ENCODE data around the gene RALGPS1.

Gene RALGPS1

DNA sequence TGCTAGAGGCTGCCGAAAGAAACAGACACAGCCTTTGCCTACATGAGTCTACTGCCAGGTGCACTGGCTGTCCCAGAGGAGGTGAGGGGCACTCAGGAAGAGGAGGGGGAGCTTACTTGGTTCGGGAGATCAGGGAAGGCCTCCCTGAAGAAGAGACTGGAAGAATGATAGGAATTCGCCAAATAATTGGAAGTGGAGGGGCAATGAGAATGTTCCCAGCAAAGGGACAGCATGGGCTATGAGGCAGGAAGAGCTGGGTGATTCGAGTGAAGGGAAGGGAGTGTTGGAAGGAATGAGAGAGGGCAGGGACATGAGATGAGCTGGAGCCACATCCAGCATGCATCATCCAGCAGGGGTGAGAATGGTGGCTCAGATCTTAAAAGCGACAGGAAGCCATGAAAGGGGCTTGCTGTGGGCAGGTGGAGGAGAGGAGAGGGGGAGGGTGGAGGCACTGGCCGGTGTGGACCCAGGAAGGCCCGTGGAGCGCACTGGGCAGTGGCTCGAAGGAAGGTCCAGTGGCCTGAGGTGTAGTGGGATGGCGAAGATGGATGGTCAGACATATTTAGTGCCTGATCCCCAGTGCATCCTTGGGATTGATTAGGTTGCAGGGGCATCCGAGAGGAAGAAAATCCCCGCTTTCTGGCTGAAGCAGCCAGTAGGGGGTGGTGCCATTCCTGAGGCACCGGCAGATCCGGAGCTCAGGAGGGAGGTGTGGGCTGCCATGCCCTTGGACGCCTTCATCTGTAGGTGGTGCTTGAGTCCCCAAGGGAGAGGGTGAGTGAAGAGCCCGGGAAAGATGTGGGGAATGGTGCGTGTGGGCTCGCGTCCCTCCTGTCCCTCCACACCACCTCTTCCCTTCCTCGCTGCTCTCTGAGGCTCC lies 296.5 kb downstream of the RALGPS1 start:
- in situ Hi-C loops (cut with HindIII; ENCODE audit: low sequenced_read_pairs): no loop called here

DNA sequence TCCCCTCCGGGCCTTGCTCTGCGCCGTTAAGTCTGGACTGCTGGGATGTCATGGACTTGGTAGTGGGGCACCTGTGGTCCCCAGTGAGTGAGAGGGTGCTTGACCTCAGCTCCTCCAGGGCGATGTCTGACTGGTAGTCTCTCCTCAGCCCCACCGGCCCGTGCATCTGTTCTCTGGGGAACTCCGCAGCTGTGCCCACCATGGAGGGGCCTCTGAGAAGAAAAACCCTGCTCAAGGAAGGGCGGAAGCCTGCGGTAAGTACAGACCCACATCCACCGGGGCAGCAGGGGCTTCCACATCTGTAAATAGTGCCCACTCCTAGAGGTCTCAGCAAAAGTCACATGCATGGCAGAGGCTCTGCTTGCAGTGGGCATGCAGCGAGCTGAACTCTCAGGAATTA lies 297.4 kb downstream of the RALGPS1 start:
- in situ Hi-C loops (cut with HindIII; ENCODE audit: low sequenced_read_pairs): no loop called here

DNA sequence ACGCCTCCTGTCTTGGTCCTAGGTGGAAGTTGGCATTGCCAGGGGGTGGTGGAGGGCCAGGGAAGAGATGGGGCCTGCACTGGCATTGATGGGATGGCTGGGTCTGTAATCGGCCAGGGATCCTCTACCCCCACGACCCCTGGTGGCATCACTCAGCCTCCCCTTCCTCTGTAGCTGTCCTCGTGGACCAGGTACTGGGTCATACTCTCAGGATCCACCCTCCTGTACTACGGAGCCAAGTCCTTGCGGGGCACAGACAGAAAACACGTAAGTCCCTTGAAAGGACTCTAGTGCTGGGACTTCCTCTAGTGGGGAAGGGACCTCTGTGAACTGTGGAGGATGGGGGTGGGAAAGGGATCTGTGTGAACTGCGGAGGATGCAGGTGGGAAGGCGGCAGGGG lies 297.9 kb downstream of the RALGPS1 start:
- in situ Hi-C loops (cut with HindIII; ENCODE audit: low sequenced_read_pairs): no loop called here

DNA sequence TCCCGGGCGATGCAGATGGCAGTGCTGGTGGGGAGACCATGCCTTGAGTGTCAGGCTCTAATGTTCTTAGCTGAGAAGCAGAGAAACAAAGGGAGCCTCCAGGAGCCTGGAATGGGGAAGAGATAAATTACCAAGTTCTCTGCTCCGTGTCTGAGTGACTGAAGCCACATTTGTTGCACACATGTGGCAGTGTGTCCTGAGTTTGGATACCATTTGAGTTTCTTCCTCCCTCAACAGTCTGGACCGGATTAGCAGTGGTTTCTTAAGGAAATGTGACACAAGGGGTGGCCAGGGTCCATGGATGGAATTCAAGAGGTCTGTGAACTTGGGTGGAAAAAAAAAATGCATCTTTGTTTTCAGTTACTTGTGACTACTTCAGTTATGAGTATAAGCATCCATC lies 299.3 kb downstream of the RALGPS1 start:
- in situ Hi-C loops (cut with HindIII; ENCODE audit: low sequenced_read_pairs): no loop called here

DNA sequence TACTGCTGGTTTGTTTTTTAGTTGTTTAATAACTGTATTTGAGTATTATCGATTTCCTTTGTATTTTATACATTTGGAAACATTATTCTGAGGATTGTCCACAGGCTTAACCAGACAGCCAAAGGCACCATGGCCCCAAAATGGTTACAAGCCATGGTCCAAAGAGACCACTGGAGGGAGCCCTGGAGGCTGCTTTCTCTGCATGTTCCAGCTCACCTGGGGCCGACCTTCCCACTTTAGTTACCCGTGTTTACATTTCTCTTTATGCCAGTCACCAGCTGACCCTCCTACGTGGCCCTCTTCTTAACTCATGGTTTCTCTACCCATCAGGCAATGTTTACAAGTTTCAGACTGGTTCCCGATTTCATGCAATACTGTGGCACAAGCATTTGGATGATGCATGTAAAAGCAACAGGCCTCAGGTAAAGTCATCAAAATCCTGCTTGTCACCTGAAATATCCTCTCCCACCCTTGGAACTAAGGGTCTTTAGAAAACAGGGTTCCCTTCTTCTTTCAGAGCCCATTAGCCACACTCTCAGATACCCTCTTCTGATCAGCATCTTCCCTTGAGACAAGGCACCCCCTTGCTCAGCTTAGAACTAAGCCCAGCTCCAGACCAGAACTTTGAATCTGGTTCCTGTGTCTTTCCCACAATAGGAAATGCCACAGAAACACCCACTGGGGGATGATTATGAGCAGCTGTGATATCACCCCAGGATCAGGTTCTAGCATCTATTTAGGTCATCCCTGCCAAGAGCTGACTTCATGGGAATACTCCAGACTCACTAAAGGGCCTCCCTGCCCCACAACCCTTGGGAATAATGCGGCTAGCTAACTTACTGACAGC lies 300.1 kb downstream of the RALGPS1 start:
- in situ Hi-C loops (cut with HindIII; ENCODE audit: low sequenced_read_pairs): no loop called here

DNA sequence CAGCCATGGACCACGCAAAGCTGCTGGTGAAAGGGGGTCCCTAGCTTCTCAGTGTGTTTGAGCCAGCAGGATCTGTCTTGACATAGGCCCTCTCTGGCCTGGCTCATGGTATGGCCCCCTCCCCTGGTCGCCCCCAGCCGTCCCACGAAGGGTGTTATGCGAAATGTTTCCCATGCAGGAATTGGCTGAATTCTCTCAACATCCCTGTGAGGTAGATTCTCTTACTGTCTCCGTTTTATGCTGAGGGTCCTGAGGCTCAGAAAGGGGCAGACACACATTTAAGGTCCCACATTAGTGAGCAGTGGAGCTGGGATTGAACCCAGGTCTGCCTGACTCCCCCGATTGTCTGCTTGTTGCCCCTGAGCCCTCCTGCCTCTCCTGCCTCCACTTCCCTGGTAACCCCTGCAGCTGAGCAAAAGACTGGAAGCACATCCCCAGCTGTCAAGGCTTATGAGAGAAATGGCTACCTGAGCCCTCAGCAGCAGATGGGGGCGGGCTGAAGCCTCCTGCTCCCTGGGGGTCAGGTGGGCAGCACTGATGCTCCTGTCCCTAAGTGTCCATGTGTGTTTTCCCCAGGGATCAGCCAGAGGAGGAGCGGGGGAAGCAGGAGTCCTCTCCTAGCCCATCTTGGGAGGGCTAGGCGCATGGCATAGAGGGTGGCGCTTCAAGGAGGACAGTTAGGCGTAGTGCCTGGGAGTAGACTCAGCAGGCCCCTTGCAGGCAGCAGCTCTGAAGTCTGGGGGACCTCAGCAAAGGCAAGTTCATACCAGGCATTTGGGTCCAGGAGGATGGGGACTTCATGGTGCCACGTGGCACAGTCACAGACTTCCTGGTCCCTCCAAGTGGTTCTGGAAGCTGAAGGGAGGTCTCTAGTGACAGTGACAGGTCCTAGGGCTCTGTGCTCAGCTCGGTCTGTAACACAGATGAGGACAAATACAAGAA lies 301.0 kb downstream of the RALGPS1 start:
- in situ Hi-C loops (cut with HindIII; ENCODE audit: low sequenced_read_pairs): no loop called here

DNA sequence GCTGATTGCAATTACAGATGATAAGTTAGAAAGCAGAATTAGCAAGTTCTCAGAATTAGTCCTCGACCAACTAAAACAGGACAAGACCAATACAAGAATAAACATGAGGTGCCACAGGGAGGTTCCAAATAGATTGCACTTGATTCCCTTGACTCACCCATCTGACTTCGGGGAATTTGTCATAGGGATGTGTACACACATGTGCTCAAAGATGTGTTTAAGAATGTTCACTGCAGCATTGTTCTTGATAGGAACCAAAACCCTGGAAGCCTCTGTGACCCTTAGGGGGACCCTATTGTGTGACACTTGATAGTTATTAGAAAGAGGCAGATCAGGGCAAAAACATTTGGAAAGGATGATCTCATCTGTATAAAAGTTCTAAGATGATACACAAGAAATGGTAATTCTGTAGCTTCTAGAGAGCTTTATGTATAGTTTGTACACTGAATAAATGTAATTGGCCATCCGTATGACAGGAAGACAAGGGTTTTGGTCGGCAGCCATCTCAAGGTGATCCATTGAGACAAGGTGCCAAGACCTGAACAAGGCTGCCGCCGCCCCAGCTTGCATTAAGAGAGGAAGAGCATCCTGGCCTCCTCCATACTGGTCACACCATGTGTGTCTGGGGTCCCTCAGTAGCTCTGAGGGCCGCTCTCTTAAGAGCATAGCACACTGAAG lies 301.8 kb downstream of the RALGPS1 start:
- in situ Hi-C loops (cut with HindIII; ENCODE audit: low sequenced_read_pairs): no loop called here

DNA sequence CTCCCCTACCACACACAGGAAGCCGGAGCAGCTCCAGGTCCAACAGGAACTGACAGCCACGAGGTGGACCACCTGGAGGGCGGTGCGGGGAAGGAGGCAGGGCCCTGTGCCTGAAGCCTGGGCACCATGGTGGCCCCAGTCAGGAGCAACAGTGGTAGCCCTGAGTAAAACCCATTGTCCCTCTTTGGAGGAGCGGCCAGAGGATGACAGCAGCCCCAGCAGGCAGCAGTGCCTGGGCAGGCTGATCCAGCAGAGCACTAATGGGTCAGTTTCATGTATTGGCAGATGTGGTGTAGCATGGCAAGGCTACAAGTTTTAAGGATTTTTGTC lies 302.3 kb downstream of the RALGPS1 start:
- in situ Hi-C loops (cut with HindIII; ENCODE audit: low sequenced_read_pairs): no loop called here

DNA sequence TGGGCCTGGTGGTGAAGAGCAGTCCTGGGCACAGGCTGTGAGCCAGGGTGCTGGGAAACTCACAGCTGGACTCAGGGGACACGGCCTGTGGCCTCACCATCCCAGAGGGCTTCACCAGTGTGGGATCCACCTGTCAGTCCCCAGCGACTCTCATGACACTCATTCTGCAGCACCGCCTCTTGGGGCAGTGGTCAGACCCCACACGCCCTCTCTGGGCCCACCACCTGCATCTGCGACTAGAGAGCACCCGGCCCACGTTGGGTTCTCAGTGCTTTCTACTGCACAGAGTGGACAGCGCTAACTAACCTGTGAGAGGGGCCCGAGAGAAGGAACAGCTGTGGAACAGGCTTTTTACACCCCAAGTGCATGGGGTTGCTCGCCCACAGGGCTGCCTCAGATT lies 304.2 kb downstream of the RALGPS1 start:
- in situ Hi-C loops (cut with HindIII; ENCODE audit: low sequenced_read_pairs): no loop called here

DNA sequence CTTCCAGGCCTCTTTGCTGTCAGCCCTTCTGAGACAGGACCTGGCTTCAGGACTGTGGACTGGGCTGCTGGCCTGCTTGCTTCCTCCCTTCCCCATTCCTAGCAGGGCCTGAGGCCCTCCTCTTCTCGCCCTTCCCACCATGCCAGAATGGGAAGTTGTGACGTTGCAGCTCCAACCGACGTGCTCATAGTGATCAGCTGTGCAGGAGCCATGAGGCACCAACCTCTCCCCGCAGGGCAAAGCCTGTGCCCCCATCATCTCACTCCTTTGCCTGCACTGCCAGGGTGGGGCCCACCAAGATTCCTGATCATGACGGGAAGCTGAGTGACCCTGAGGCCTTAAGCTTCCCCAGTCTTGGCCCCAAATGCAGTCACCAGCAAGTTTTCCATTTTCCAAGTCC lies 304.9 kb downstream of the RALGPS1 start:
- in situ Hi-C loops (cut with HindIII; ENCODE audit: low sequenced_read_pairs): no loop called here

DNA sequence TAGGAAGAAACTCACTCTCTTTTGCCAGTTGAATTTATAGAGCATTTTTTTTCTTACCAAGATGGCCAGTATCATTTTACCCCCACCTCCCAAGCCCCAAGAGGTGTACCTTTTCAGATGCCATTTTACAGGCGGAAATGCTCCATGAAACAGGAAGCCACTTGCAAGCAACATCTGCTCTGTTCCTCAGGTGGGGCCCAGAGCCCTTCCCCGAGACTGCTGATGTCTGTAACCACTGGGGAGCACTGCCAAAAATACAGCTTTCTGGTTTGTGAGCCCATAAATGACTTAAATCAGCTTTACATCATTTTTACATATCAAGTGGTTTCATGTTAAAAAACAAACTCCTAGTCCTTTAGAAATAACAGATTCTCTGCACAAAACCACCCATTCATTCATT lies 307.1 kb downstream of the RALGPS1 start:
- in situ Hi-C loops (cut with HindIII; ENCODE audit: low sequenced_read_pairs): no loop called here

DNA sequence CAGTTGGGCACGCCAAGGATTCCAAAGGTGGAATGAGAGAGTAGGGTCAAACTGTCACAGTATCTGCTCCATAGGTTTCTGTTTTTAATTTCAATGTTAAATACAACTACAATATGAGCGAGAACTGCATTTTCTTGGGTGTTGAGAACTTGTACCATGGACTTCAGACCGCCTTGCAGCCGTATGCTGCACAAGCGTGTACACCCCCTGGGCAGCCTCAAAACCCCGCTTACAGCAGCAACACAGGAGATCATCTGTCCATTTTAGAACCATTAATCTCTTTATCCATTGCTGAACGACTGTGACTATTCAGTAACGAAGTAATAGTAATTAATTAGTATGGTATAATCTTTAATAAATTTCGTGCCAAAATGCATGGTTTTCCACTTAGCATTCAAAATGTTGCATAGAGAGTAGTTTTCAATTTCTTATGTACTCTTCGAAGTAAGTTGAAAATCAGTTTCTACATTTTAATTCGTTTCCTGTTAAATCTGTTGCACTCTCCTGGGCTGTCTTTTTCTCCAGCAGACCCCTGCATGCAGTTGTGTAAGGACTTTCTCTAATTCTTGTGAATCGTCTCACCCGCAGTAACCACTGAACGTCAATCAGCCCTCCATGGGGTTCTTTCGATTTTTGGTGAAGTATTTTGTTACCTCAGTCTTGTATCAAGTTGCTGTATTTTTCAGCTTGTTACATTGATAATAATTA lies 308.0 kb downstream of the RALGPS1 start:
- in situ Hi-C loops (cut with HindIII; ENCODE audit: low sequenced_read_pairs): no loop called here

DNA sequence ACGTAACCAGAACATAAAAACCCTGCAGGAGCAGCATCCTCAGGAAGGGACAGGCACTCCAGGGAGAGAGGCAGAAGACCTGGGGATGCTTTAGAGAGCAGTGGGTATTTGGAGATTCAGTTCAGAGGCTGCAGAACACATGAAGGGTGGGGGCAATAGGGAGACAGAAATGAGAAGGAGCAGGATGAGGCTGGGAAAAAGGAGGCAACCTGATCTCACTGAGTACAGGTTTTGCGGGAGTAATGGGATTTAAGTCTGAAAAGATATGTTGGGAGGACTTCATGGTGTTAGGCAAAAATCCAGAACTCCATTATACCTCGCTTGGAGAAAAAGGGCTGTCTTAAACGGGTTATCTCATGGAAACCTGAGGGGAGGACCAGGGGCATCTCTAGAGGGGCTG lies 308.7 kb downstream of the RALGPS1 start:
- in situ Hi-C loops (cut with HindIII; ENCODE audit: low sequenced_read_pairs): no loop called here

DNA sequence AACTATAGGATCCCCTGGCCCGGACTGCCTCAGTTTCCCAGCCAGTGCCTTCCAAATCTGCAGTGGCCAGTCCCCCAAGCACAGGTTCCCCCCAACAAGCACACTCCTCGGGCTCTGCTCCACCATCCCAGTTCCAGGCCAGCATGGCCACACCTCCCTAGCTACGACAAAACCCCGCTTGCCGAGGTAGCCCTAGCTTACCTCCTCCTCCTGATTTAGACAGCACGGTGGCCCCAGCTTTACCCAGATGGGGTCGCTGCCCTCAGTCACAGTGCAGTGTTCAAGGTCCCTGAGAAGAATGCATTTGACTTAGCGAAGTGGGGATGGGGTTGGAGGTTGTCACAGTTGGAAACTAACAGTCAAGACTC lies 309.2 kb downstream of the RALGPS1 start:
- in situ Hi-C loops (cut with HindIII; ENCODE audit: low sequenced_read_pairs): no loop called here

DNA sequence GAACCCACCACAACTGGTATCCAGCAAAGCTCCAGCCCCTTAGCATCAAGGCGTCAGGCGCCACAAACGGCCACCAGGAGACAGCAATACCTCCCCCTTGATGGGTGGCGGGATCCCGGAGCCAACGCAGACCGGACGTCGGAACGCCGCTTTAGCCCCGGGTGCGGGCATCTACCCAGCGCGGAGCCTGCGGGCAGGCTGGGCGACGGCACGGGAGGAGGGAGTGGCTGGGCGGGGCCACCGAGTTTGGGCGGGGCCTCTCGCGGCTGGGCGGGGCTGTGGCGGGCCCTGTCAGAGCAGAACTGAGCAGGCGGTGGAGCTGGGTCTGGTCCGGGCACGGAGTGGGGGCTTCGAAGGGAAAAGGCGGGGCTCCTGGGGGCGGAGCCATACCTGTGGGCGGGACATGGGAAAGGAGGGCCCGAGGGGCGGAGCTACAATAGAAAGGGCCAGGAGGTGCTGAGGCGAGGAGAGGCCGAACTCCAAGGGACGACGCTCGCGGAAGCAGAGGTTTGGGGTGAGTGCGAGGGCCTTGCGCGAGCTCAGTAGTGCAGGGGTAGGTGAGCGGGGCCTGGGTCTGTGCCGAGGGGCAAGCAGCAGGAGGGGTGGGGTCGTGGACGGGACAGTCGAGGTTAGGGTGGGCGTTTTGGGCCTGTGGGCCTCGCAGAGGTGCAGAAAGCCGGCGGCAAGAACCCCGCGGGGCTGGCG lies 309.7 kb downstream of the RALGPS1 start:
- in situ Hi-C loops (cut with HindIII; ENCODE audit: low sequenced_read_pairs): no loop called here

DNA sequence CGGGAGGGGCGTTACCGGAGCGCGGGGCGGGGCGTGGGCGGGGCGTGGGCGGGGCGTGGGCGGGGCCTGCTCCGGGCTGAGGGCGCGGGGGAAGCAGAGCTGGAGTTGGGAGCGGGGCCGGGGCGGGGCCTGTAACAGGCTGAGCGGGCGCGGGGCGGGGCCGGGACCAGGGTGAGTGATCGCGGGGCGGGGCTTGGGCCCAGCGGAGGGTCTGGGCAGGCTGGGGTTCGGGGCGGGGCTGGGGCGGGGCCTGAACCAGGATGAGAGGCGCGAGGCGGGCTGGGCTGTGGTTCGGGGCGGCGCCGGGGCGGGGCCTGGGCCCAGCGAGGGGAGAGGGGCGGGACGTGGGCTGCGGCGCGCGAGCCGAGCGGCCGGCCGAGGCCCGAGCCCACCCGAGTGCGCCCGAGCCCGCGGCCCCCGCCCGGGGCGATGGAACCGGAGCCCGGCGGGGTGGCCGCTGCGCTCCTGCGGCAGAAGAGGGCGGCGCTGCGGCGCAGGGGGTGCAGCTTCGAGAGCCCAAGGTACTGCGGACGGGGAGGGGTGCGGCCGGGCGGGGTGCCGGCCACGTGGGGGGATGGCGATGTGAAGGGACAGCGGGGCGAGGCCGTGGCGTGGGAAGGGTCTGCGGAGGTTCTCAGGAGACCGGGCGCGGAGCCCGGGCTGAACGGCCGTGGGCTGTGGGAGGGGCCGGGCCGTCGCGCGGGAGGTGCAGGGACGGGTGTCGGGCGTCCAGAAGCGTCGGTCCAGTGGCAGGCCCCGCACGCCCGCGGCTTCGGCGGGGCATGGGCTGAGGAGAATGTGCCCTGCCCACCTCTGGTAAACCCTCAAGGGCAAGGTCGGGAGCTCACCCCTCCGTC lies 310.5 kb downstream of the RALGPS1 start:
- in situ Hi-C loops (cut with HindIII; ENCODE audit: low sequenced_read_pairs): no loop called here

DNA sequence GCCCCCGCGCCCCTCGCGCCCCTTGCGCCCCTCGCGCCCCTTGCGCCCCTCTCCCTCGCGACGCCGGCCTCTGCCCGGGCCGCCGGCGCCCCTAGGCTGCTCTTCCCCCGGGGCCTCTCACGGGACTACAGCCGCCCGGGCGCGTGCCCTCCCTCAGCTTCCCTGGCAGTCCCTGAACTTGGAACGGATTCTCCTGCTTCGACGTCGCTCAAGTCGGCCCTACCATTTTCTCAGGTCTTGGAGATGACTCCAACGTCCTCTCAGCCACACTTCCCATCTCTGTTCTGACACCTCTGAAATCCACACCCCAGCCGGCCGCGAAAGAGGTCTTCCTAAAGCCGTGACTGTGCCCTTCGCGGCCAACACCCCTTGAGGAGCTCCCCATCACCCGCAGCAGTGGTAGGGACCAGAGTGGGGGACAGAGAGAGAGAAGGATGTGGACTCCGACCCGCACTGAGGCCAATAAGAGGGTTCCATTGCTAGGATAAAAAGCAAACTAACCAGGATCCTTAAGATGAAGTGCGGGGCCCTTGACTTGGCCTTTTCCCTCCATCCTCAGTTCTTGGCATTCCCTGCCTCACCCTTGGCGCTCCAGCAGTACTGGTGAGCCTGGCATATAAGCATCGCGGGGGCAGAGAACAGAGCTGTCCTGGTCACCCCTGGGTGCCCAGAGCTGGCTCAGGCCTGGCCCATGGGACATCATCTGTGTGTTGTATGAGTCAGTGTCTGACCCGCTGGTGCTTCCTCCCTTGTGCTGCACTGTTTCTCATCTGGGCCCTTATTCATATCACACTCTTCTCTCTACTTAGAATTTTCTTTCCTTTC lies 311.4 kb downstream of the RALGPS1 start:
- in situ Hi-C loops (cut with HindIII; ENCODE audit: low sequenced_read_pairs): no loop called here
